Breast epithelium (tissue), 3 donors: ENCODE results near the gene UIMC1.

ENCODE experiments used
- POLR2A ChIP-seq: fragments of 450-650 bp; IDR thresholded peaks from one replicate; pipeline ENCODE4 v1.6.1; 2016; ENCODE audit warnings: antibody characterized with exemption, mild to moderate bottlenecking, moderate library complexity
- POLR2AphosphoS5 ChIP-seq, 3 donors: sonication (generic); formaldehyde crosslinking; IDR thresholded peaks; one replicate each; pipeline ENCODE4 v1.6.1; 2017; ENCODE audit warnings: antibody characterized with exemption in 3 of 3
- TF ChIP-seq, protein P1 (sequence below), 3 donors: fragments of 450-650 bp; IDR thresholded peaks; one replicate each; pipeline ENCODE4 v1.5.1; 2016 to 2017; ENCODE audit warnings: antibody characterized with exemption in 3 of 3, mild to moderate bottlenecking in 3 of 3, moderate library complexity in 3 of 3

GRCh38 chr5:176922817-176923216, 83.8 kb downstream of the UIMC1 start:
- TF ChIP-seq, protein P1, sequence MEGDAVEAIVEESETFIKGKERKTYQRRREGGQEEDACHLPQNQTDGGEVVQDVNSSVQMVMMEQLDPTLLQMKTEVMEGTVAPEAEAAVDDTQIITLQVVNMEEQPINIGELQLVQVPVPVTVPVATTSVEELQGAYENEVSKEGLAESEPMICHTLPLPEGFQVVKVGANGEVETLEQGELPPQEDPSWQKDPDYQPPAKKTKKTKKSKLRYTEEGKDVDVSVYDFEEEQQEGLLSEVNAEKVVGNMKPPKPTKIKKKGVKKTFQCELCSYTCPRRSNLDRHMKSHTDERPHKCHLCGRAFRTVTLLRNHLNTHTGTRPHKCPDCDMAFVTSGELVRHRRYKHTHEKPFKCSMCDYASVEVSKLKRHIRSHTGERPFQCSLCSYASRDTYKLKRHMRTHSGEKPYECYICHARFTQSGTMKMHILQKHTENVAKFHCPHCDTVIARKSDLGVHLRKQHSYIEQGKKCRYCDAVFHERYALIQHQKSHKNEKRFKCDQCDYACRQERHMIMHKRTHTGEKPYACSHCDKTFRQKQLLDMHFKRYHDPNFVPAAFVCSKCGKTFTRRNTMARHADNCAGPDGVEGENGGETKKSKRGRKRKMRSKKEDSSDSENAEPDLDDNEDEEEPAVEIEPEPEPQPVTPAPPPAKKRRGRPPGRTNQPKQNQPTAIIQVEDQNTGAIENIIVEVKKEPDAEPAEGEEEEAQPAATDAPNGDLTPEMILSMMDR (IDR thresholded peaks at IDR 0.05) = no peak
- no peak for TF ChIP-seq POLR2AphosphoS5 (IDR thresholded peaks at IDR 0.05)
- TF ChIP-seq POLR2A = no peak
